ENCODE results near the gene B4GALNT2. TPM values are rescaled to one million over a fixed set of nuclear protein-coding genes. Genes with fewer than 3 reads are reported as not detected.

The B4GALNT2 gene
- total RNA-seq, result under 0.01 TPM in 2 replicates

GRCh38 chr17:49132699-49133364 is at the start of gene B4GALNT2:
Gene B4GALNT2 (plus strand): TSS chr17:49132769. CDS start chr17:49132793, 24 bp downstream.

GRCh38 chr17:49210158-49211029 is 77.8 kb downstream of the B4GALNT2 start, which contains the start of the genes ABI3 and GNGT2:
Gene ABI3 (plus strand): TSS chr17:49210707. CDS start chr17:49210725, 18 bp downstream.
Gene GNGT2 (minus strand): TSS chr17:49210574. CDS start chr17:49207422, 3,152 bp downstream.

Other genes starting within 250 kb of the B4GALNT2 start
- gene ATP5MC1, start 240.0 kb upstream of the B4GALNT2 start, total RNA-seq, result 31.0 and 40.2 TPM in 2 replicates
- 44.8 and 81.8 TPM in 2 replicates for gene UBE2Z, start 224.4 kb upstream of the B4GALNT2 start, total RNA-seq
- 103 and 105 TPM in 2 replicates for gene SNF8, start 187.9 kb upstream of the B4GALNT2 start, total RNA-seq
- not detected in 2 replicates for gene GIP, start 164.2 kb upstream of the B4GALNT2 start, total RNA-seq
- 0.13 and 0.16 TPM in 2 replicates for gene IGF2BP1, start 135.4 kb upstream of the B4GALNT2 start, total RNA-seq
- 0.50 and 1.3 TPM in 2 replicates for gene GNGT2, start 77.8 kb downstream of the B4GALNT2 start, total RNA-seq
- gene ABI3, start 77.9 kb downstream of the B4GALNT2 start, total RNA-seq, result 7.3 and 18.6 TPM in 2 replicates
- gene PHOSPHO1, start 98.0 kb downstream of the B4GALNT2 start, total RNA-seq, result not detected in 2 replicates
- 5.5 and 14.2 TPM in 2 replicates for gene ZNF652, start 229.5 kb downstream of the B4GALNT2 start, total RNA-seq